Astrocyte (in vitro differentiated cells and primary cell): ENCODE data around the gene PBX3.

Experiments used
- CTCF ChIP-seq: IDR thresholded peaks from 2 replicates; pipeline ENCODE4 v1.5.1; 2011; ENCODE audit warnings: low read depth, mild to moderate bottlenecking, inconsistent platforms, low read length, moderate library complexity; ENCODE audit not compliant: insufficient read depth
- EZH2 ChIP-seq: IDR thresholded peaks from 2 replicates; pipeline ENCODE4 v1.6.1; 2012; ENCODE audit warnings: mild to moderate bottlenecking, low read length, inconsistent platforms; ENCODE audit not compliant: insufficient read depth

- no peak for TF ChIP-seq CTCF
- no peak for TF ChIP-seq EZH2
These were observed 150.3 kb downstream of the PBX3 start for GRCh38 chr9:125897481-125897880.
